Naive B cell (primary cell): ENCODE data around the gene BICD2. TPM values are rescaled to one million over a fixed set of nuclear protein-coding genes. Genes with fewer than 3 reads are reported as not detected.

Source experiments
- polyA plus RNA-seq, 6 donors: library from polyadenylated mRNA; unstranded; fragments of 300-500 nt; fragmentation: Illumina TruSeq; gene quantifications; one replicate each; pipeline ENCODE4 v1.2.3, GENCODE V29; 2021; ENCODE audit warnings: low read depth in 6 of 6

Gene BICD2
- polyA plus RNA-seq, 6 donors from 2014 or later = 4.3 to 41.8 (median 29.6) TPM

Other genes starting within 250 kb of the BICD2 start
- under 1 TPM in 1 of 6 donors, not detected in 5; 0.09 TPM for gene ECM2, start 228.8 kb downstream of the BICD2 start, polyA plus RNA-seq
- gene IPPK, start 94.7 kb downstream of the BICD2 start, polyA plus RNA-seq = 10 to 100 TPM in 1 of 6 donors, 1 to 10 TPM in 5; 4.1 to 12.8 (median 6.1) TPM
- 1 to 10 TPM; 3.8 to 6.3 (median 5.2) TPM for gene ZNF484, start 113.2 kb upstream of the BICD2 start, polyA plus RNA-seq
- 100 to 1,000 TPM in 1 of 6 donors, 10 to 100 TPM in 5; 37.0 to 115 (median 65.8) TPM for gene FGD3, start 182.7 kb upstream of the BICD2 start, polyA plus RNA-seq